22Rv1 (cell line): ENCODE data around the gene UGT1A5.

ENCODE experiments used
- ZFX ChIP-seq: fragments of 450-650 bp; IDR thresholded peaks from 2 replicates; pipeline ENCODE4 v1.6.1; 2017; ENCODE audit warnings: antibody characterized with exemption, borderline replicate concordance
- TF ChIP-seq, protein P1 (sequence below): fragments of 450-650 bp; IDR thresholded peaks from 2 replicates; pipeline ENCODE4 v1.5.1; 2017; ENCODE audit warnings: mild to moderate bottlenecking

DNA sequence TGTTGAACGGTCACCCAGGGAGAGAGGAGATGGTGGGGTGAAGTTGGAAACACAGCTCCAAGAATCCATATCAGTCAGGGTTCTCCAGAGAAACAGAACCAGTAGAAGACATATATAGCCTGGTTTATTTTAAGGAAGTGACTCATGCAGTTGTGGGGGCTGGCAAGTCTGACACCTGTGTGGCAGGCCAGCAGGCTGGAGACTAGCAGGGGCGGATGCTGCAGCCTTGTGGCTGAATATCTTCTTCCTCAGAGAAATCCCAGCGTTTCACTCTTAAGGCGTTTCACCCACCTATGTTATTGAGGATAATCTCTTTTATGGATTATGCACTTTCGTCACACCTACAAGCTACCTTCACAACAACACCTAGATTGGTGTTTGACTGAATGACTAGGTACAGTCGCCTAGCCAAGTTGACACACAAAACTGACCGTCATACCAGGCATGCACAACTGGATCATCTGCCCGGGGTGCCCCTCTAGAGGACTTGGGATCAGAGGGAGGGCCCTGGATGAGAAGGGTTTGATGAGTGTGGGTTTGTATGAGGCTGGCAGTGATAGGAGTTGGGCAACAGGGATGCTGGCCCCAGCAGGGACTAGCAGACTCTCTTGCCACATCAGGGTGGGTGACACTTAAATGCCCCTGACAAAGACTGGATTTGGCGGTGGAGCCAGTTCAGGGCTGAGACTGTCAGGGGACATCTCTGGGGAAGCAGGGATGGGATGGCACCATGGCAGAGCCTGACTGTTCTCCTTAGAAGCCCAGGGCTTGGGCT, 88.8 kb downstream of the UGT1A5 start:
- TF ChIP-seq, protein P1, sequence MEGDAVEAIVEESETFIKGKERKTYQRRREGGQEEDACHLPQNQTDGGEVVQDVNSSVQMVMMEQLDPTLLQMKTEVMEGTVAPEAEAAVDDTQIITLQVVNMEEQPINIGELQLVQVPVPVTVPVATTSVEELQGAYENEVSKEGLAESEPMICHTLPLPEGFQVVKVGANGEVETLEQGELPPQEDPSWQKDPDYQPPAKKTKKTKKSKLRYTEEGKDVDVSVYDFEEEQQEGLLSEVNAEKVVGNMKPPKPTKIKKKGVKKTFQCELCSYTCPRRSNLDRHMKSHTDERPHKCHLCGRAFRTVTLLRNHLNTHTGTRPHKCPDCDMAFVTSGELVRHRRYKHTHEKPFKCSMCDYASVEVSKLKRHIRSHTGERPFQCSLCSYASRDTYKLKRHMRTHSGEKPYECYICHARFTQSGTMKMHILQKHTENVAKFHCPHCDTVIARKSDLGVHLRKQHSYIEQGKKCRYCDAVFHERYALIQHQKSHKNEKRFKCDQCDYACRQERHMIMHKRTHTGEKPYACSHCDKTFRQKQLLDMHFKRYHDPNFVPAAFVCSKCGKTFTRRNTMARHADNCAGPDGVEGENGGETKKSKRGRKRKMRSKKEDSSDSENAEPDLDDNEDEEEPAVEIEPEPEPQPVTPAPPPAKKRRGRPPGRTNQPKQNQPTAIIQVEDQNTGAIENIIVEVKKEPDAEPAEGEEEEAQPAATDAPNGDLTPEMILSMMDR: no peak
- TF ChIP-seq ZFX: no peak
